ENCODE data around the gene C22orf39.
"Not testable (repeated sequence)": the region's sequence is repeated elsewhere in the genome, so short reads cannot be mapped to it uniquely, and the experiment has no call there.

The C22orf39 gene

GRCh38 chr22:19453718-19454117 is 6.2 kb upstream of the C22orf39 start:
- DNase-seq (ENCODE audit: low spot score) = no peak

DNA sequence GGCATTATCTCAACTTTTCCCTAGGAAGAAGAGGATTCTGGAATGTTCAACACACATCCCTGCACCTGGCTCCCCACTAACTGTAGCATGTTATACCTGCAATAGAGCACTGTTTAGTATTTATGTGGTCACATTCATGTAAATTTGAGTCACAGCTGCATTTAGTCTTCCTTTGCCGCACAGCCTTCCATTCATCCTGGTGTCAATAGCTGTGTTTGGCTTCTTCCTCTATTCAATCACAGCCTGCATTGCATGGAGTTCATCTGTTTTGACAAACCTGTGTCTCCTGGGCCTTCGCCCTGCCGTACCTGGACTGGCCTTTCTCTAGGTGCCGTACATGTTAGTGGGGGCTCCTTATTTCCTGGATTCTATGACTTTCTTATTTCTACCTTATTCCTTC is 4.1 kb upstream of the C22orf39 start:
- DNase-seq (ENCODE audit: low spot score) = no peak

- DNase-seq (ENCODE audit: low spot score) = no peak
These were observed 3.1 kb upstream of the C22orf39 start for GRCh38 chr22:19450363-19451175.

- no peak for DNase-seq (ENCODE audit: low spot score)
These were observed 1.9 kb upstream of the C22orf39 start for GRCh38 chr22:19449422-19449767.

DNA sequence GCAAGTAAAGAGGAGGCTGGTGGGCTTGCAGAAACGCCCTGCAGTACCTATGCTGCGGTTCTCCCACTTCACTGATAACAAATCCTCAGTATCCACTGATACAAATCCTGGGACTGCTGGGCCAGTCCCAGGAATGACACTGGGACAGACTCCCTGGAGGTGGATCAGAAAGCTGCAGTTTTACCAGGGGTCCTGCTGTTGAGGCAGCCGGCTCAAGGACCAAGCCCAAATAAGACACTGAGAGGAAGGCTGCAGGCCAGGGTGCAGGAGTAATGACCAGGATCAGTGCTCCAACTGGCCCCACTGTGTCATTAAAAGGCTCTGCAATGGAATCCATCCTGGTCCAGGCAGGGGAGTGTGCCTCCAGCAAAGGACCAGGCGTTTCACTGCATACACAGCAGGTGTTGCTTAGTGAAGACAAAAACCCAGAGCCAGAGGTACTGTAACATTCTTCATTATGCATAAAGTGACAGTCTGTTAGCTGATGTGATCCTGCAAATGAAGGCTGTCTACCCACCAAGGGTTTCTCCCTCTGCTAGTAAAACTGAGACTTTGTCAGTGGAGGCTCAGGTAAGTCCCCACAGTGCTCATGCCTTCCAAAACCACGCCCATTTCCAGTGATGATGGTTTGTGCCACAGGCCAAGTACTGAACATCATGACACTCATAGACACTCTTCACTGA is 1.4 kb upstream of the C22orf39 start:
- DNase-seq (ENCODE audit: low spot score) = no peak

GRCh38 chr22:19448076-19448607 is 631 bp upstream of the C22orf39 start:
- peak; percentile 21 for DNase-seq (ENCODE audit: low spot score)

DNA sequence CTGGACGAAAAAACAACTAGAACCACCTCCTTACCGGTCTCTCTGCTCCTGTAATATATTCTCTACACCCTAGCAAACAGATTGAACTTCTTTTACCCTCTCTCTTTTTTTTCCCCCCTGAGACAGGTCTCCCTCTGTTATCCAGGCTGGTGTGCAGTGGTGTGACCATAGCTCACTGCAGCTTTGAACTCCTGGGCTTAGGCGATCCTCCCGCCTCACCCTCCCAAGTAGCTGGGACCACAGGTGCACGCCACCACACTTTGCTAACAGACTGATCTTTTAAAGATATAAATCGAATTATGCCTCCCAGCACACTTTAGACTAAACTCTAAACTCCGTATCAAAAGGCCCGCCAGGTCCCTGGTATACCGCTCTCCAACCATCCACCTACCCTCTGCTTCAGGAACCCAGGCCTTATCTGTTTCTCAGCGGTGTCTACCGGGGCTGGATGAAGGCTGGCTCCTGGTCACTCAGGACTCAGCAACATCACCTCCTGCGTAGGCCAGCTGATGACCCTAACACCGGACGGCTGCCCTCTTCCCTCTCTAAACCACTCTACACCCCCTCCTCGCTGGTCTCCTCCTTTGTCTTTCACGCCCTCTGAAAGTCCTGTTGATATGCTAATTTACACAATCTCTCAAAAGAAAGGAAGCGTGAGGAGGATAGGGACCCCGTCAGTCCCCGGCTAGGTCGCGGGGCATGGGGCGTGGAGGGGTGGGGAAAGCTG is 745 bp downstream of the C22orf39 start:
- no peak for DNase-seq (ENCODE audit: low spot score)

- DNase-seq (ENCODE audit: low spot score) = not testable (repeated sequence)
These were observed 2.1 kb downstream of the C22orf39 start for GRCh38 chr22:19445279-19445982.

- no peak for DNase-seq (ENCODE audit: low spot score)
These were observed 3.8 kb downstream of the C22orf39 start for GRCh38 chr22:19443544-19444211.

GRCh38 chr22:19442166-19442565 is 5.3 kb downstream of the C22orf39 start:
- no peak for DNase-seq (ENCODE audit: low spot score)

GRCh38 chr22:19440411-19441195 is 6.9 kb downstream of the C22orf39 start:
- DNase-seq (ENCODE audit: low spot score) = no peak

DNA sequence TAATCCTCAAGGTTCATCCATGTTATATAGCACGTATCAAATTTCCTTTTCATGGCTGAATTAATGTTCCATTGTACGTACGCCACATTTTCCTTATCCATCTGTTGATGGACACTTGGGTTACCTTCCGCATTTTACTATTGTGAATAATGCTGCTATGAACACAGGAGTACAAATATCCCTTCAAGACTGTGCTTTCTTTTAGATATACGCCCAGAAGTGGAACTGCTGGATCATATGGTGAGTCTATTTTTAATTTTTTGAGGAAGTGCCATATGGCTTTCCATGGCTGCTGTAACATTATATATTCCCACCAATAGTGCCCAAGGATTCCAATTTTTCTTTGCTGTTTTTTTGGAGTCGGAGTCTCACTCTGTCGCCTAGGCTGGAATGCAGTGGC is 9.2 kb downstream of the C22orf39 start:
- DNase-seq (ENCODE audit: low spot score) = no peak

DNA sequence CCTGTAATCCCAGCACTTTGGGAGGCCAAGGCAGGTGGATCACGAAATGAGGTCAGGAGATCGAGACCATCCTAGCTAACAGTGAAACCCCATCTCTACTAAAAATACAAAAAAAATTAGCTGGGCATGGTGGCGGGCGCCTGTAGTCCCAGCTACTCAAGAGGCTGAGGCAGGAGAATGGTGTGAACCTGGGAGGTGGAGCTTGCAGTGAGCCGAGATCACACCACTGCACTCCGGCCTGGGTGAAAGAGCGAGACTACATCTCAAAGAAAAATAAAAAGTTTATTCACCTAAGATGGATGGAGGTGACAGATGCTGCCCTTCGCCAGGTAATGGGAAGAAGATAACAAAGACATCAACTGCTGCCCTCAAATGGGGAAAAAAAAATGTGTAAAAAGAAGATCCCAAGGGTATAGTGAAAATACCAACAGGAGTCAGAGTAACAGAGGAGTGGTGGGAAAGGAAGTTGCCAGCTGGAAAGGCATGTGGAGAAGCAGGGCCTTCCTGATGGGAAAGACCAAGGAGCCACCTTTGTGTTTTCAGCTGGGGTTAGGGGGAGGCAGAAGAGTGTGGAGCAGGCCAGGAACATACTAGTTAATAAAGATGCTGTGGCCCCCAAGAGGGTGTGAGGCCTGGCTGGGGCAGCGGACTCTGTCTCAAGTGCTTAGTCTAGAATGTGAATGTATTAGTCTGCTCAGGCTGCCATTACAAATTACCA is 10.9 kb downstream of the C22orf39 start:
- DNase-seq (ENCODE audit: low spot score) = not testable (repeated sequence)

GRCh38 chr22:19434829-19435580 is 12.5 kb downstream of the C22orf39 start:
- DNase-seq (ENCODE audit: low spot score) = no peak

DNA sequence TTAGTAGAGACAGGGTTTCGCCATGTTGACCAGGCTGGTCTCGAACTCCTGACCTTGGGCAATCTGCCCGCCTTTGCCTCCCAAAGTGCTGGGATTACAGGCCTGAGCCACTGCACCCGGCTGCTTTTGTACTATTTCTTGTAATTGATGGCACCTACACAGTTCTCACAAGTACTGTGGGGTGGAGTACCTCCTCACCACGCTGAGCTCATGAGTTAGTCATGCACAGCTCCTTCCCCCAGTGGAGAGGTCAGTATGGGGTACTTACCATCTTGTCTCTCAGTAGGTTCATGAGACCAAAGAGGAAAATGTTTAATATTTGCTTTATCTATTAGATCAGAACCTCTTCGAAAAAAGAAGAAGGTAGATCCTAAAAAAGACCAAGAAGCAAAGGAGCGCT is 13.1 kb downstream of the C22orf39 start:
- no peak for DNase-seq (ENCODE audit: low spot score)

DNA sequence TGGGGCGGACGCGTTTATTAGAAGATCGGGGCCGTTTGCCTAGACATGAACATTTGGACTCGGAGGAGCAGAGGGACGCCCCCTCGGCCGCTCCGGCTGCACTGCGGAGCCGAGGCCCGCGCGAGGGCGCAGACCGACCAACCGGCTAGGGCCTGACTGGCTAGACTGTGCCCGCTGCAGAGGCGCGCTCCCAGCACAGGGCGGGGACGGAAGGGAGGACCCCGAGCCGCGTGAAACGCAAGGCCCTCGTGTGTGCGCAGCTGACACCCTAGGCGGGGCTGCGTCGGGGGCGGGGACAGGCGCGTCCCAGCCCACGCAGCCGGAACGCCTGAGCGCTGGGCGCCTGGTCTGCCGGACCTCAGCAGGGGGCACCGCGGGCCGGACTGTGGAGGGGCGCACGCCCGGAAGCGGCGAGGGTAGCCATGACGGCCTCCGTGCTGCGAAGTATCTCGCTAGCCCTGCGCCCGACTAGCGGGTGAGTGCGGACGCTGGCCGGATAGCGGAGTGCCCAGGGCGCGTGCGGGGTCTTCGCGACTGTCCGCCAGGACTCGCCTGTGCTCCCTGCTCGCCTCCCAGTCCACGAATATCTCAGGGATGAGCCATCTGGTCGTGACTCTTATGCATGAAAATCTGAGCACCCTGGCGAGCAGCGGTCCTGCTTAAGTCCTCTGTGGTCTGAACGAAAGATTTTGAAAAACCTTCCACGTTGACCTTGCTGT is 15.2 kb downstream of the C22orf39 start, which contains the start of gene MRPL40:
Gene MRPL40, plus strand, starts transcription at position 413 of the 719 bp plus-strand sequence. Its CDS starts 10 bp downstream, at position 423.
- DNase-seq (ENCODE audit: low spot score) = peak; percentile 94

DNA sequence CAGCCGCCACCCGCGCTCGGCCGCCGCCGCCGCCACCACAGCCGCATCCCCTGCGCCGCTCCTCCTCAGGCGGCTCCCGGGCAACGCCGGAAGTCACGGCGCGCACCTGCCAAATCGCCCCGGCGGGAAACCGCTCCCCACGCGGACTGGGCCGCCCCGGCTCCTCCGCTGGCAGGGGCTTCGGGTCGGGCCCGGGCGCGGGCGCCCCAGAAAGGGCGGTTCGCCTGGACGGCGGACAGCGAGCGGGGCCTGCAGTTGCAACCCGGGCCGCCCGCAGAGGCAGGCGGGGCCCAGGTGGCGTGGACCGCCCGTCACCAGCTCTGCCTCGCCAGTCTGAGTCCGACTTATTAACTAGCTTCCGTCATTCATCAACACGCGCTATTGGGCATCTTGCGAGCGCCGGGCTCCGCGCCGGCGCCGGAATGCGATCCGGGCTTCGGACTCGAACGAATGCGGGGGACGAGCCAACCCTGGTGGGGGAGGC is 15.8 kb downstream of the C22orf39 start, which contains the start of gene HIRA:
Gene HIRA, minus strand, starts transcription at position 85 of the 484 bp plus-strand sequence. CDS start 257 bp downstream, outside the sequence.
- DNase-seq (ENCODE audit: low spot score) = peak; percentile 74
